HG03139 (cell line): Measurements from ENCODE around the gene SPSB1.

Experiments
- ATAC-seq: cut with Tn5 transposase; IDR thresholded peaks from one replicate; pipeline ENCODE4 v1.9.1; 2021; ENCODE audit not compliant: unreplicated experiment

SPSB1 gene

DNA sequence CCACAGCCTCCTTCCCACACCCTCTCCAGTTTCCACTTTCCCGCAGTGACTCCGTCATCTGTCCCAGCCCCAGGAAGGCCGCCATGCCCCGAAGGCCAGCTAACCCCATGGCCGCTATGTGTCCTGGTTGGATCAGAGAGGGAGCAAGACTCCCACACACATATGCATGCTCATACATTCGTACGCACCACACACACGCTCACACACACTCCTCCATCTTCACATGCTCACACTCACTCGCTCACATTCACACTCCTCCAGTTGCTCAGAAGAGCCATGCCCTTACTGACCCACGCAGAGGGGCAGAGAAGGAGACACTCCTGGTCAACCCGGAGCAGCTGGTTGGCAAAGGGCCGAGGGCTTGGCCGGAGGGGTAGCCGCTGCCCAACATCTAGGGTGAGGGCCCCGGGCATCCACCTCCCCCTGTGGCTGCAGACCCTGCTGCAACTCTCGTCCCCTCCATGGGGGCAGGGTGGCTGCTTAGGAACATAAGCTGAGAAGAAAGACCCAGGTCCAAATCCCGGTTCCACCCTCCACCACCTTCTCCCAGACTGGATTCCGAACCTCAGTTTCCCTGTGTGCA, 124.3 kb downstream of the SPSB1 start:
- ATAC-seq: no peak

DNA sequence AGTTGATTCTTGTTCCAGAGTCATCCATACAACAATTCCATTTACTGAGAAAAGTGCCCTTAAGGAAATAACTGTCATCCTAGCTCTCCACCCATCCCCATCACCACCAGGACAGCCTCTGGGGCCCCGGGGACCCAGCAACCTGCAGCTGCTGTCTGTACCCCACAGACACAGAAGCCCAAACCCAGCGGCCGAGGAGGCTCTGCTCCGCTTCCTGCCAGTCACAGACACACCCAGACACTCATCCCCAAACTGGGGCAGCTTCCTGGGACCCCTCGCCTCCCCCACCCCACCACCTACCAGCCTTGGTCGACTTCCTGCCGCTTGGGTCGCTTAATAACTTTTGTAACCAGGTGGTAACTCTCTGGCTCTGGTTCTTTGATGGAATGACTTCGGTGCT, 125.0 kb downstream of the SPSB1 start:
- no peak for ATAC-seq

DNA sequence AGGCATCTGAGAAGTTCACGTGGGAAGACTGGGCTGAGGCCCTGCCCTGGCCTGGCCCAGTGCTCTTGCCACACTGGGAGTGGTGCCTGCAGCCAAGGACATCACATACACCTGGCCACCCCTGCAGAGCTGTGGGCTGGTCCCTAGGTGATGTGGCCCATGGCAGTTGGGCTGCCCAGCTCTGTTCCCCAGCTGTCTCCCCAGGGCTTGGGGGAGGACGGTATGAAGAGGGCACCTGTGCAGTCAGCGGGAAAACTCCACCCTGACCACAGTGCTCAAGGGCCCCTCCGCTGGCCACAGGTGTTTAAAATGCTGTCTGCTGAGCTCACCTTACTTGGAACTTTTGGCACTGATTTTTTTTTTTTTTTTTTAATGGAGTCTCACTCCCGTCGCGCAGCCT, 126.2 kb downstream of the SPSB1 start:
- no peak for ATAC-seq
